HG02798 (cell line): ENCODE results near the gene FAM83C.

ENCODE experiments used
- ATAC-seq: cut with Tn5 transposase; IDR thresholded peaks from one replicate; pipeline ENCODE4 v1.9.1; 2021; ENCODE audit warnings: mild to moderate bottlenecking; ENCODE audit not compliant: unreplicated experiment, poor library complexity

FAM83C gene

GRCh38 chr20:35286077-35286898 is 5.9 kb downstream of the FAM83C start:
- no peak for ATAC-seq

GRCh38 chr20:35285806-35286076 is 6.5 kb downstream of the FAM83C start:
- no peak for ATAC-seq

GRCh38 chr20:35284992-35285805 is 7.0 kb downstream of the FAM83C start:
- no peak for ATAC-seq

- ATAC-seq = peak; percentile 82
Observed at GRCh38 chr20:35284267-35284991, 7.8 kb downstream of the FAM83C start, which contains the start of gene EIF6. TSS of gene EIF6 (minus strand) at chr20:35284772. CDS start at chr20:35284487, 285 bp downstream.

- peak; percentile 22 for ATAC-seq
Observed at GRCh38 chr20:35283441-35284266, 8.6 kb downstream of the FAM83C start.

GRCh38 chr20:35281506-35282101 is 10.6 kb downstream of the FAM83C start:
- ATAC-seq = no peak

GRCh38 chr20:35280523-35280922 is 11.7 kb downstream of the FAM83C start:
- no peak for ATAC-seq

GRCh38 chr20:35279533-35280174 is 12.6 kb downstream of the FAM83C start:
- ATAC-seq = no peak

GRCh38 chr20:35279040-35279439 is 13.2 kb downstream of the FAM83C start:
- no peak for ATAC-seq

- peak; percentile 89 for ATAC-seq
Observed at GRCh38 chr20:35277531-35278395, 14.5 kb downstream of the FAM83C start, which contains the start of gene MMP24OS. TSS of gene MMP24OS (minus strand) at chr20:35278122. CDS start at chr20:35277929, 193 bp downstream.

GRCh38 chr20:35277127-35277526 is 15.1 kb downstream of the FAM83C start:
- no peak for ATAC-seq

GRCh38 chr20:35276408-35276807 is 15.8 kb downstream of the FAM83C start:
- no peak for ATAC-seq

GRCh38 chr20:35275741-35276251 is 16.4 kb downstream of the FAM83C start:
- no peak for ATAC-seq

GRCh38 chr20:35274172-35275092 is 17.8 kb downstream of the FAM83C start:
- no peak for ATAC-seq

- ATAC-seq = no peak
Observed at GRCh38 chr20:35273449-35274171, 18.6 kb downstream of the FAM83C start.

- ATAC-seq = no peak
Observed at GRCh38 chr20:35271904-35272303, 20.3 kb downstream of the FAM83C start.
